K562 (cell line): Measurements from ENCODE around the gene ZFP37. TPM values are rescaled to one million over a fixed set of nuclear protein-coding genes. Genes with fewer than 3 reads are reported as not detected.
"Not testable (repeated sequence)": the region's sequence is repeated elsewhere in the genome, so short reads cannot be mapped to it uniquely, and the experiment has no call there.

Experiments used
- ATAC-seq: fragments of 200-7000 bp; cut with Tn5 transposase; 3 replicates; pipeline ENCODE4 v1.9.1; 2020; ENCODE audit warnings: moderate library complexity
- BruUV-seq: library from RNA; stranded (reverse); fragments of 400-500 nt; replicated peaks from 2 replicates; lab custom pipeline; 2021; lab: Mats Ljungman, UMichigan
- CTCF ChIA-PET: fragments of 300-600 bp; formaldehyde crosslinking; extraction: SDS; loops from one replicate; lab custom pipeline; 2021; ENCODE audit warnings: low intra/inter-chr PET ratio; lab: Yijun Ruan, JAX
- POLR2A ChIA-PET: fragments of 300-600, 350-650 bp; sonication (Branson Sonifier 250); formaldehyde crosslinking; extraction: SDS; loops from one replicate; lab custom pipeline; 2021; ENCODE audit warnings: antibody characterized with exemption, inconsistent platforms; lab: Yijun Ruan, JAX
- DNase-seq, 4 experiments: peaks; one replicate each; pipeline versions ENCODE4 v3.0.0 to v3.0.0-alpha.2; 2011 to 2018; ENCODE audit warnings: low spot score in 3 of 4, mixed read lengths in 3 of 4; ENCODE audit errors: extremely low read depth in 1 of 4
- FAIRE-seq: peaks from 2 replicates; lab custom pipeline; 2011; peaks lifted over from hg19 to GRCh38; lab: Jason Lieb, UNC
- H2AFZ ChIP-seq: 2 replicates; pipeline ENCODE4 v1.6.0; 2011; ENCODE audit warnings: low read depth, low read length, control low read depth, inconsistent platforms
- H3K27ac ChIP-seq: fragments of 200-600 bp; 3 replicates; pipeline ENCODE4 v1.8.0; 2011; ENCODE audit warnings: low read depth, mild to moderate bottlenecking, control low read depth, inconsistent platforms, low read length, moderate library complexity, mixed read lengths; ENCODE audit errors: extremely low read depth
- H3K27me3 ChIP-seq, 2 experiments: fragments of 300-600 bp in 1 of 2; 2 replicates in 1 of 2; 3 replicates in 1 of 2; pipeline versions ENCODE4 v1.6.0 to v1.8.0; 2011; ENCODE audit warnings: inconsistent platforms in 2 of 2, low read length in 2 of 2, mild to moderate bottlenecking in 1 of 2, mixed read lengths in 1 of 2, moderate library complexity in 1 of 2; ENCODE audit not compliant: control insufficient read depth in 2 of 2, insufficient read depth in 2 of 2
- H3K36me3 ChIP-seq: fragments of 300-600 bp; 3 replicates; pipeline ENCODE4 v1.8.0; 2011; ENCODE audit warnings: mild to moderate bottlenecking, low read length, inconsistent platforms; ENCODE audit not compliant: control insufficient read depth, insufficient read depth
- H3K4me1 ChIP-seq, 2 experiments: fragments of 200-600 bp in 1 of 2; replicated peaks in 1 of 2; 2 replicates in 1 of 2; 3 replicates in 1 of 2; pipeline versions ENCODE4 v1.5.1 to v1.8.0; 2011; ENCODE audit warnings: inconsistent platforms in 2 of 2, low read length in 2 of 2, mild to moderate bottlenecking in 1 of 2, mixed read lengths in 1 of 2, moderate library complexity in 1 of 2; ENCODE audit not compliant: control insufficient read depth in 2 of 2, insufficient read depth in 2 of 2
- H3K4me2 ChIP-seq: 2 replicates; pipeline ENCODE4 v1.6.1; 2011; ENCODE audit warnings: low read length, control low read depth, inconsistent platforms, mixed read lengths; ENCODE audit not compliant: insufficient read depth
- H3K4me3 ChIP-seq: fragments of 200-600 bp; sonication (generic), shearing (Covaris generic); 2 replicates; pipeline ENCODE4 v1.5.1; 2016; ENCODE audit warnings: control low read depth, inconsistent platforms
- H3K79me2 ChIP-seq: fragments of 200-600 bp; 3 replicates; pipeline ENCODE4 v1.8.0; 2011; ENCODE audit warnings: low read length, inconsistent platforms; ENCODE audit not compliant: control insufficient read depth, insufficient read depth
- H3K9ac ChIP-seq, 2 experiments: 2 replicates each; pipeline versions ENCODE4 v1.6.0 to v1.6.1; 2011; ENCODE audit warnings: low read depth in 2 of 2, low read length in 2 of 2, control low read depth in 1 of 2, inconsistent platforms in 1 of 2, mild to moderate bottlenecking in 1 of 2, mixed read lengths in 1 of 2; ENCODE audit not compliant: insufficient read depth in 1 of 2
- H3K9me1 ChIP-seq: one replicate; pipeline ENCODE4 v1.6.0; 2011; ENCODE audit warnings: inconsistent platforms, mild to moderate bottlenecking, low read length, moderate library complexity; ENCODE audit not compliant: control insufficient read depth, insufficient read depth
- H3K9me3 ChIP-seq: replicated peaks from 2 replicates; pipeline ENCODE4 v1.5.1; 2011; ENCODE audit warnings: low read depth, low read length, inconsistent platforms; ENCODE audit not compliant: control insufficient read depth, insufficient read depth
- H4K20me1 ChIP-seq: replicated peaks from 2 replicates; pipeline ENCODE4 v1.6.1; 2011; ENCODE audit warnings: low read length, inconsistent platforms, mixed read lengths; ENCODE audit not compliant: control insufficient read depth, insufficient read depth
- NR2C1 ChIP-seq, 2 experiments: fragments of 450-650 bp; IDR thresholded peaks; 2 replicates each; pipeline ENCODE4 v1.6.1; 2017; ENCODE audit warnings: mild to moderate bottlenecking in 2 of 2, antibody characterized with exemption in 1 of 2, inconsistent platforms in 1 of 2, missing compliant biosample characterization in 1 of 2, missing genetic modification characterization in 1 of 2
- ZBTB40 ChIP-seq, 2 experiments: fragments of 450-650 bp in 1 of 2; sonication (generic) in 1 of 2; formaldehyde crosslinking in 1 of 2; IDR thresholded peaks; 2 replicates each; pipeline versions ENCODE4 v1.7.1 to v1.9.0; 2016 to 2022; ENCODE audit warnings: inconsistent platforms in 1 of 2, mild to moderate bottlenecking in 1 of 2, missing genetic modification reagents in 1 of 2
- WGBS: fragments of 100-300 bp; shearing (Covaris generic); methylation state at CpG from one replicate; pipeline ENCODE4 v1.1.6; 2016; ENCODE audit warnings: low coverage, mixed read lengths; ENCODE audit not compliant: insufficient coverage; ENCODE audit errors: missing lambda C conversion rate; 5-methylcytosine and 5-hydroxymethylcytosine counted together
- in situ Hi-C: fragments of 300-500 bp; cut with MboI; formaldehyde crosslinking; loops from 4 replicates; pipeline ENCODE4 v1.15.0; 2018; ENCODE audit warnings: inconsistent platforms, mixed read lengths
- intact Hi-C: fragments of 100-400 bp; cut with micrococcal nuclease; formaldehyde crosslinking; loops from 2 replicates; pipeline ENCODE4 v1.14.2; 2022
- polyA plus RNA-seq, 8 experiments: library from polyadenylated mRNA; depleted of rRNA in 4 of 8; stranded (reverse) in 5 of 8; unstranded in 3 of 8; fragments of >200 nt; fragmentation: Nextera tagmentation in 2 of 8; fragmentation: Illumina TruSeq in 1 of 8; extraction: Ambion mirVana in 2 of 8; extraction: Trizol in 1 of 8; gene quantifications; 2 replicates each; pipeline versions ENCODE4 v1.2.1 to v1.2.3, GENCODE V29; 2011 to 2014; ENCODE audit warnings: inconsistent platforms in 1 of 8, missing spikeins in 1 of 8
- total RNA-seq, 7 experiments: library from RNA; depleted of rRNA in 6 of 7; stranded (reverse); fragments of >200 nt in 6 of 7; fragmentation: Illumina TruSeq in 2 of 7; extraction: Trizol in 2 of 7; gene quantifications; 2 replicates each; pipeline versions ENCODE4 v1.2.1 to v1.2.3, GENCODE V29; 2011 to 2021; ENCODE audit warnings: low replicate concordance in 1 of 7

The ZFP37 gene
- total and polyA plus RNA-seq, 9 of the 15 experiments (the other 6 are each of a cell fraction or from before 2014, with no cell fraction given) = 0.03 to 0.33 (median 0.14) TPM; not detected in 1

- CTCF ChIA-PET; BruUV-seq; H3K36me3 ChIP-seq; H3K27ac ChIP-seq; intact Hi-C loops; in situ Hi-C loops; ATAC-seq; H3K4me2 ChIP-seq; DNase-seq; H3K79me2 ChIP-seq; H4K20me1 ChIP-seq; POLR2A ChIA-PET; FAIRE-seq; H3K9ac ChIP-seq; H3K9me3 ChIP-seq; H3K4me3 ChIP-seq; H2AFZ ChIP-seq; H3K9me1 ChIP-seq; TF ChIP-seq ZBTB40 (CRISPR knock-in tag; IDR thresholded peaks at IDR 0.05); NR2C1 (tag; IDR thresholded peaks at IDR 0.05): not testable (repeated sequence)
- Histone ChIP-seq H3K4me1 (peaks cover 0 to 15% of the 10 kb centered on the region in 2 experiments; a peak in 2 of 5 replicates), H3K27me3 (peaks cover 0 to 14% of the 10 kb centered on the region in 2 experiments; a peak in 2 of 5 replicates)
- peak; percentile 36; the same call in 1 of the 2 replicates for TF ChIP-seq ZBTB40 (IDR thresholded peaks at IDR 0.05)
- TF ChIP-seq NR2C1 (IDR thresholded peaks at IDR 0.05) = peak; percentile 37; the same call in 1 of the 2 replicates
- WGBS = 13% methylated on average over 34 of the region's 61 CpGs
These were observed 3.2 kb upstream of the ZFP37 start for GRCh38 chr9:113059581-113060284.
